H9 (cell line): ENCODE data around the gene ENOX1. TPM values are rescaled to one million over a fixed set of nuclear protein-coding genes. Genes with fewer than 3 reads are reported as not detected.

Experiments used
- DNase-seq: peaks from one replicate; pipeline ENCODE4 v3.0.0-alpha.2; 2017
- H2AFZ ChIP-seq: one replicate; pipeline ENCODE4 v1.6.1; 2013; ENCODE audit warnings: mild to moderate bottlenecking, low read length, control low read depth, moderate library complexity
- H2AK5ac ChIP-seq: 2 replicates; pipeline ENCODE4 v1.6.1; 2013; ENCODE audit warnings: low read length, control low read depth, mixed read lengths; ENCODE audit not compliant: insufficient read length
- H2BK120ac ChIP-seq: one replicate; pipeline ENCODE4 v1.6.1; 2013; ENCODE audit warnings: low read depth, mild to moderate bottlenecking, low read length, control low read depth, inconsistent platforms; ENCODE audit not compliant: poor library complexity, severe bottlenecking
- H2BK12ac ChIP-seq: 2 replicates; pipeline ENCODE4 v1.6.1; 2013; ENCODE audit warnings: low read length, control low read depth, mixed read lengths, low read depth; ENCODE audit not compliant: insufficient read length
- H2BK15ac ChIP-seq: 2 replicates; pipeline ENCODE4 v1.6.1; 2013; ENCODE audit warnings: low read depth, low read length, control low read depth
- H2BK20ac ChIP-seq: one replicate; pipeline ENCODE4 v1.6.1; 2013; ENCODE audit warnings: low read depth, mild to moderate bottlenecking, low read length, control low read depth, inconsistent platforms; ENCODE audit not compliant: poor library complexity, severe bottlenecking
- H2BK5ac ChIP-seq: 2 replicates; pipeline ENCODE4 v1.6.1; 2013; ENCODE audit warnings: low read length, control low read depth, mixed read lengths; ENCODE audit not compliant: insufficient read length
- H3K14ac ChIP-seq: 2 replicates; pipeline ENCODE4 v1.6.1; 2013; ENCODE audit warnings: low read length, control low read depth; ENCODE audit not compliant: insufficient read depth
- H3K18ac ChIP-seq: 2 replicates; pipeline ENCODE4 v1.6.1; 2013; ENCODE audit warnings: low read depth, mild to moderate bottlenecking, mixed read lengths, low read length, control low read depth; ENCODE audit not compliant: insufficient read length
- H3K23ac ChIP-seq: 2 replicates; pipeline ENCODE4 v1.6.1; 2013; ENCODE audit warnings: low read length, control low read depth, mixed read lengths, low read depth; ENCODE audit not compliant: insufficient read length
- H3K23me2 ChIP-seq: 2 replicates; pipeline ENCODE4 v1.6.1; 2013; ENCODE audit warnings: low read depth, mild to moderate bottlenecking, mixed read lengths, low read length, control low read depth; ENCODE audit not compliant: insufficient read length, poor library complexity, severe bottlenecking
- H3K27ac ChIP-seq: 2 replicates; pipeline ENCODE4 v1.5.1; 2013; ENCODE audit warnings: low read length, control low read depth, mixed read lengths, low read depth; ENCODE audit not compliant: insufficient read length
- H3K27me3 ChIP-seq: 2 replicates; pipeline ENCODE4 v1.6.1; 2013; ENCODE audit warnings: low read length, control low read depth, inconsistent platforms; ENCODE audit not compliant: insufficient read depth
- H3K4ac ChIP-seq: 2 replicates; pipeline ENCODE4 v1.6.1; 2013; ENCODE audit warnings: low read depth, mild to moderate bottlenecking, control low read depth, inconsistent platforms, low read length, moderate library complexity
- H3K4me1 ChIP-seq: 2 replicates; pipeline ENCODE4 v1.6.1; 2013; ENCODE audit warnings: low read length, control low read depth, inconsistent platforms; ENCODE audit not compliant: insufficient read depth
- H3K4me2 ChIP-seq: 2 replicates; pipeline ENCODE4 v1.6.1; 2013; ENCODE audit warnings: low read length, control low read depth, mixed read lengths; ENCODE audit not compliant: insufficient read length, insufficient read depth
- H3K56ac ChIP-seq: 2 replicates; pipeline ENCODE4 v1.6.1; 2013; ENCODE audit warnings: low read depth, mild to moderate bottlenecking, mixed read lengths, low read length, control low read depth; ENCODE audit not compliant: insufficient read length
- H3K79me1 ChIP-seq: 2 replicates; pipeline ENCODE4 v1.6.1; 2013; ENCODE audit warnings: low read depth, mild to moderate bottlenecking, moderate library complexity, low read length, control low read depth, inconsistent platforms; ENCODE audit not compliant: insufficient read depth, poor library complexity, severe bottlenecking
- H3K79me2 ChIP-seq: 2 replicates; pipeline ENCODE4 v1.6.1; 2013; ENCODE audit warnings: low read length, control low read depth, inconsistent platforms; ENCODE audit not compliant: insufficient read depth
- H3K9ac ChIP-seq: 2 replicates; pipeline ENCODE4 v1.6.1; 2013; ENCODE audit warnings: low read length, control low read depth, mixed read lengths; ENCODE audit not compliant: insufficient read length; ENCODE audit errors: extremely low read depth
- H3K9me3 ChIP-seq: one replicate; pipeline ENCODE4 v1.6.1; 2013; ENCODE audit warnings: low read depth, low read length, inconsistent platforms; ENCODE audit not compliant: control insufficient read depth
- H3T11ph ChIP-seq: one replicate; pipeline ENCODE4 v1.6.1; 2013; ENCODE audit warnings: mild to moderate bottlenecking, low read length, control low read depth, inconsistent platforms
- H4K20me1 ChIP-seq: one replicate; pipeline ENCODE4 v1.6.1; 2013; ENCODE audit not compliant: control insufficient read depth, insufficient read length, insufficient read depth
- H4K5ac ChIP-seq: 2 replicates; pipeline ENCODE4 v1.6.1; 2013; ENCODE audit warnings: low read depth, mild to moderate bottlenecking, mixed read lengths, low read length, control low read depth; ENCODE audit not compliant: insufficient read length
- H4K8ac ChIP-seq: replicated peaks from 2 replicates; pipeline ENCODE4 v1.6.1; 2013; ENCODE audit warnings: low read length, control low read depth, mixed read lengths, low read depth; ENCODE audit not compliant: insufficient read length
- H4K91ac ChIP-seq: 2 replicates; pipeline ENCODE4 v1.6.1; 2013; ENCODE audit warnings: low read depth, mild to moderate bottlenecking, moderate library complexity, mixed read lengths, low read length, control low read depth; ENCODE audit not compliant: insufficient read length
- H3K27ac Mint-ChIP-seq, 3 experiments: 2 replicates in 2 of 3; 3 replicates in 1 of 3; pipeline ENCODE4 v1.8.0; 2020 to 2021; ENCODE audit warnings: mixed read lengths in 3 of 3, mild to moderate bottlenecking in 1 of 3, moderate library complexity in 1 of 3
- H3K27me3 Mint-ChIP-seq: 2 replicates; pipeline ENCODE4 v1.8.0; 2021; ENCODE audit warnings: low read depth, mild to moderate bottlenecking, moderate library complexity, mixed read lengths
- H3K36me3 Mint-ChIP-seq, 3 experiments: 2 replicates in 2 of 3; 3 replicates in 1 of 3; pipeline ENCODE4 v1.8.0; 2020 to 2021; ENCODE audit warnings: low read depth in 3 of 3, mixed read lengths in 3 of 3; ENCODE audit not compliant: insufficient read depth in 1 of 3
- H3K4me1 Mint-ChIP-seq, 2 experiments: 2 replicates each; pipeline ENCODE4 v1.8.0; 2020; ENCODE audit warnings: mixed read lengths in 2 of 2
- H3K4me3 Mint-ChIP-seq, 2 experiments: 2 replicates in 1 of 2; 3 replicates in 1 of 2; pipeline ENCODE4 v1.8.0; 2020 to 2021; ENCODE audit warnings: mild to moderate bottlenecking in 2 of 2, mixed read lengths in 2 of 2, moderate library complexity in 1 of 2
- H3K9me3 Mint-ChIP-seq, 2 experiments: 2 replicates in 1 of 2; 3 replicates in 1 of 2; pipeline ENCODE4 v1.8.0; 2020; ENCODE audit warnings: mild to moderate bottlenecking in 2 of 2, mixed read lengths in 2 of 2, moderate library complexity in 1 of 2
- CTCF ChIP-seq: fragments of 200-600 bp; sonication (generic); conservative IDR thresholded peaks from 3 replicates; pipeline ENCODE4 v1.8.0; 2021; ENCODE audit warnings: antibody characterized with exemption, mild to moderate bottlenecking
- WGBS: extraction: QIAGEN DNeasy Blood & Tissue Kit; methylation state at CpG from one replicate; pipeline ENCODE4 v1.1.7; 2013; ENCODE audit warnings: missing lambda C conversion rate, low lambda C conversion rate, mixed read lengths; ENCODE audit not compliant: insufficient read length; ENCODE audit errors: extremely low coverage; 5-methylcytosine and 5-hydroxymethylcytosine counted together
- total RNA-seq: library from RNA; stranded (reverse); gene quantifications from 2 replicates; pipeline ENCODE4 v1.2.1, GENCODE V29; 2021

The ENOX1 gene
- total RNA-seq, 1 experiment from 2014 or later, result 0.24 TPM

GRCh38 chr13:43324129-43324528 is 462.6 kb downstream of the ENOX1 start:
- H3K79me1 ChIP-seq, result no peaks in the 10 kb centered on the region
- DNase-seq, result no peak
- no peak overlapping the region for H3K18ac ChIP-seq
- no peak overlapping the region for H2BK5ac ChIP-seq
- no peak overlapping the region for H3T11ph ChIP-seq
- Mint-ChIP-seq H3K4me1 (peaks cover 13 to 18% of the 10 kb centered on the region in 2 experiments), H3K36me3 (no peaks in the 10 kb centered on the region), H3K27me3 (no peaks in the 10 kb centered on the region; the same call in none of the 2 replicates), H3K4me3 (no peak overlapping the region), H3K27ac (no peak overlapping the region), H3K9me3 (no peaks in the 10 kb centered on the region; a peak in 1 of 5 replicates)
- H3K79me2 ChIP-seq, result no peaks in the 10 kb centered on the region
- H4K20me1 ChIP-seq, result no peaks in the 10 kb centered on the region
- no peaks in the 10 kb centered on the region for H3K9me3 ChIP-seq
- H4K5ac ChIP-seq, result no peak overlapping the region
- H2AK5ac ChIP-seq, result no peak overlapping the region
- H3K4me1 ChIP-seq, result peaks cover 4% of the 10 kb centered on the region; the same call in 1 of the 2 replicates
- no peak overlapping the region for H2AFZ ChIP-seq
- no peak overlapping the region for H3K4ac ChIP-seq
- H3K23me2 ChIP-seq, result no peaks in the 10 kb centered on the region
- H2BK12ac ChIP-seq, result no peak overlapping the region
- H3K27me3 ChIP-seq, result no peaks in the 10 kb centered on the region
- no peak for TF ChIP-seq CTCF
- no peak overlapping the region for H3K23ac ChIP-seq
- H3K14ac ChIP-seq, result no peak overlapping the region
- H3K56ac ChIP-seq, result no peak overlapping the region
- H2BK20ac ChIP-seq, result no peak overlapping the region
- no CpG with 5 or more reads among the region's 3 CpGs for WGBS
- H3K9ac ChIP-seq, result no peak overlapping the region
- no peak overlapping the region for H2BK15ac ChIP-seq
- no peak overlapping the region for H4K91ac ChIP-seq
- no peak overlapping the region for H4K8ac ChIP-seq
- H3K27ac ChIP-seq, result no peak overlapping the region
- H2BK120ac ChIP-seq, result no peak overlapping the region
- H3K4me2 ChIP-seq, result no peak overlapping the region
